Measurements from ENCODE around the gene TBC1D17.

Gene TBC1D17

DNA sequence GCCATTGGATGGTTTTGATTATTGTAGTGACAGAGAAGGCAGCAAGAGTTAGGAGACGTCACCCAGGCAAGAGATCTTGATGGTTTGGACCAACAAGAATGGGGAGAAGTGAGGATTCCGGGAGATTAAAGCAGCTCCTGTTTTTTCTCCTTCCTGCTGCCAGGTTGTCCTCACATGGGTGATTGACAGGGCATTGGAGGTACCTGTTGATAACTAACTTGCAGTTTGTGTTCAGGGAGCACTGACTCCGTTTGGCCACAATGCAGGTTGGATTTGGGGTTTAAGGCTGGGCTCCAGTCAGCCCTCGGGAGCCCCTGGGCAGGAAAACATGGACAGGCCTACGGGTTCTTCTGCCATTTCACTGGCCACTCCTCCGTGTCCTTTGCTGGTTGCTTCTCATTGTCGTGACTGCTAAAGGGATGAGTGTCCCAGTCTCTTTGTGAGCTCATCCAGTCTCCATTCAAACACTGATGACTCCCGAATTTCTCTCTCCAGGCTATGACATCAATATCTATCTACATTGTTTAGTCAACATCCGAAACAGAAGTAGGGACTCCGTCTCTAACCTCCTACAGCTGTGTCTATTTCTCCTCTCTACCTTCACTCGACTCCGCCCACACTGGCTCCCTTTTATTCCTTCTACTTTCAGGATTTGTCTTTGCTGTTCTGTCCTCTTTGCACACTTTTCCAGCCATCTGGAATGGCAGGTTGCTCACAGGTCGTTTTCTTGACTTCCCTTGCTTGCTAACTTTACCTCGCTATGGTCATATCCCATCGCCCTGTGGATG lies 27.9 kb upstream of the TBC1D17 start:
- no peak for DNase-seq

DNA sequence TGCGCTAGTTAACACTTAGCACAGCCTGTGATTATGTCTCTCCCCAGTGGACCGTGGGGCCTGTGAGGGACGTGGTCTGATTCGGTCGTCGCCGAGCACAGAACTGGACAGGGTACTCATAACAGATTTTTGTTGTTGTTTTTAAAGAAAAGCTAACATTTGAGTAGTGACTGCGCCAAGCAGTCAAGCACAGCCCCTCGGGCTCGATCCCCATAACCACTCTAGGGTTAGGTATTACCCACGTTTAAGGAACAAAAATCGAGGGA lies 27.3 kb upstream of the TBC1D17 start:
- no peak for DNase-seq

DNA sequence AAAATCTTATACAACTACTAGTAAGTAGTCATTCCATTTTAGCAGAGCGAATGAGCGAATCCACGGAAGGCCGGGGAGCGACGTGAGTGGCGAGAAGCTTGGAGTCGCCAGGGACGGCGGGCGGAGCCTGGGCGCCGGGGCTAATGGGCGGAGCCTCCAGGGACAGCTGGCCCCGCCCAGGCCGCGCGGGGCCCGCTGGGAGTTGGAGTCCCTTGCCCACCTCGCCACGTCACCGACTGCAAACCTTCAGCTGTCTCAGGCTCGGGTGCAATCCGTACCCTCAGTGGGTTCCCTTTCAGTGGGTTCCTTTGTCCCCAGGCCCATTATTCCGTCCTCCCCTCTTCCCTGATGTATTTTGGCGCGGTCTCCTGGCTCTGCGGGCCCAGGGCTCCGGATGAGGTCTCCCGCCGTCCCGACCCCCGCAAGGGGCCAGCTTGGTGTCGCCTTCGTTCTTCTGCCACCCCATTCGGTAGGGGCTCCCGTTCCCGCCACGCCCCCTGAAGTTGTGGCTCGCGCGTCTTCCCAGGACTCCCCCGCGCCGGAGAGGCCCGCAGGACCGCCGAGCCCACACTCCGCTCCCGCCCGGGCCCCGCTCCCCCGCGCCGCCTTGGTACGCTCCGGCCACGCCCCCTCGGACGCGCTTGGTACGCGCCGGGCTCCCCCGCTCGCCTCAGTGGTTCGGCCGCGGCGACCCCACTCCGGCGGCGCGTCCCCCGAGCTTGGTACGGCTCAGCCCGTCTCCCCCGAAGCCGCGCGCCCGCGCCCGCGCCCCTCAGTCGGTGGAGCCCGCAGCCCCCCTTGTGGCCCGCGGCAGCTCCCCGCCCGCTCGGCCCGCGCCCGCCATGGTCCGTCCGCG lies 26.8 kb upstream of the TBC1D17 start, which contains the start of gene PTOV1:
Gene PTOV1 (plus strand): TSS at position 673 of the 856 bp plus-strand sequence.
- DNase-seq: peak; percentile 93

DNA sequence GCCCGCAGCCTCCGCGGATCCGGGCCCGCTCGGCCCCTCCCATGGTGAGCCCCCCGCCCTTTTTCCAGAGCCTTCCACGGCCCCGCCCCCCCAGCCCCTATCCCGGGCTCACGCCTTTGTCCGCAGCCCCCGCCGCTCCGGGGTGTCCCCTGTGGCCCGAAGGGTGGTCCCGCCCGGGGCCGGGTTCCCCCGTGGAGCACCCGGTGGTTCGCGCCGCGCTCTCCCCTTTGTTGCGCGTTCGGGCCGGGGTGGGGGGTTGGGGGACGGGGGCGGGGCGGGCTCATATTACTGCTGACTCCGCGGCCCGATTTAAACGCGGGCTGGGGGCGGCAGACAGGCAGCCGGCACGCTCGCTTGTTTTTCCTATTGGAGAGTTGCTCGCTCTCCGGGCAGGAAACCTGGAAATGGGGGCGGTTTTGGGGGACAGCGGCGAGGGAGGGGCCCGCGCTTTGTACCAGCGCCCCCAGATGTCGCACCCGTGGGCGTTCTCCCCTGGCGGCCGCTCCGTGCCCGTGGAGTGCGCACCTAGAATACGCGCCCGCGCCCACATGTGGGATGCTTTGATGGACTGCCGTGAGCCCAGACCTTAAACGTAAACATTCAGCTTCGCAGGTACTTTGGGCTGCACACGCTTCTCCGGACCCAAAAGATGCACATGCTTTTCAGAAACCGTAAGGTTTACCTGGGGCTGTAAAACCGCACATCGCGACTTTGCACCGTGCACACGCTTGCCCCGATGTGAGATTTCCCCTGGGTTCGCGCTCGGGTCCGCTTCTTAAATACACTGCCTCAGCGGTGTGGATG lies 25.8 kb upstream of the TBC1D17 start:
- peak; percentile 45 for DNase-seq

DNA sequence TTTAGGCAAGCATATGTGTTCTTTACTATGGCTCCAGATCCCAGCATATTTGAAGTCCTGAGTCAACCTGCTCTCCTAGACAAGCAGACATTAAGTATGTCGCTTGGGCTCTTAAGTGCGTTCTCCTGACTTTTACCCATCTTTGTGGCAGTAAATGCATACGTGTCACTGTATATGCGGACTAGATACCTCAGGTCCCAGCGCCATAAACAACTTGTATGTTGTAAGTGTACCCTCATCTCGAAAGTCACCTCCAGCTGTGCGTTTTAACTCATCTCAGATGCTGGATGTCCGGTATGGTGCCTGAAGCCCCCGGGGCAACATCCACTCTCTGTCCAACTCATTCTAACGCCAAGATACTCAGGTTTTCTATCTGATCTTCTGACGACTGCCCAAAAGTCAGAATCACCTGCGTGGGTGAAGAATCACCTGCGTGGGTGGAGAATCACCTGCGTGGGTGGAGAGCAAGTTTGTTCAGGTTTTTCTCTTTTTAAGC lies 24.8 kb upstream of the TBC1D17 start:
- no peak for DNase-seq

DNA sequence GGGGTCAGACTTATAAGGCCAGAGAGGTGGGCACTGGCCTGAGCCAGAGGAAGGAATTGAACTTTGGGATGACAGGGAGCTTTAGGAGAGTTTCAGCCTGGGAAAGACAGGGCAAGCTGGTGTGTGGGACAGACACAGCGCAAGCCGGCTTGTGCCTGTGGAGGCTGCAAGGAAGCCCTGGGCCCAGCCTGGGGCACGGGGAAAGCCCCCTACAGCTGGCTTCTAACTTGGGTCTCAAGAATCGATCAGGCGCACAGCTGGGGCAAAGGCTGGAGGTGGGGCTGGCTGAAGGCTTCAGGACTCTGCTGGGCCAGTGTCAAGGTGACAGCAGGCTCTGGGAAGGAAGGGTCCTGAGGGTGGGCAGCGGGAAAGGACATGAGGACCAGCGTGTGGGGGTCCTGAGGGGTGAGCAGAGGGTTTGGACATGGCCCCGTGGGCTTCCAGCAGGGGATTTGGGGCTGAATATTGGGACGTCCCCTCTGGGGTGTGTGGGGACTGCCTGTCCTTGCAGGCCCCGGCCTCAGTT lies 23.6 kb upstream of the TBC1D17 start:
- DNase-seq: no peak

DNA sequence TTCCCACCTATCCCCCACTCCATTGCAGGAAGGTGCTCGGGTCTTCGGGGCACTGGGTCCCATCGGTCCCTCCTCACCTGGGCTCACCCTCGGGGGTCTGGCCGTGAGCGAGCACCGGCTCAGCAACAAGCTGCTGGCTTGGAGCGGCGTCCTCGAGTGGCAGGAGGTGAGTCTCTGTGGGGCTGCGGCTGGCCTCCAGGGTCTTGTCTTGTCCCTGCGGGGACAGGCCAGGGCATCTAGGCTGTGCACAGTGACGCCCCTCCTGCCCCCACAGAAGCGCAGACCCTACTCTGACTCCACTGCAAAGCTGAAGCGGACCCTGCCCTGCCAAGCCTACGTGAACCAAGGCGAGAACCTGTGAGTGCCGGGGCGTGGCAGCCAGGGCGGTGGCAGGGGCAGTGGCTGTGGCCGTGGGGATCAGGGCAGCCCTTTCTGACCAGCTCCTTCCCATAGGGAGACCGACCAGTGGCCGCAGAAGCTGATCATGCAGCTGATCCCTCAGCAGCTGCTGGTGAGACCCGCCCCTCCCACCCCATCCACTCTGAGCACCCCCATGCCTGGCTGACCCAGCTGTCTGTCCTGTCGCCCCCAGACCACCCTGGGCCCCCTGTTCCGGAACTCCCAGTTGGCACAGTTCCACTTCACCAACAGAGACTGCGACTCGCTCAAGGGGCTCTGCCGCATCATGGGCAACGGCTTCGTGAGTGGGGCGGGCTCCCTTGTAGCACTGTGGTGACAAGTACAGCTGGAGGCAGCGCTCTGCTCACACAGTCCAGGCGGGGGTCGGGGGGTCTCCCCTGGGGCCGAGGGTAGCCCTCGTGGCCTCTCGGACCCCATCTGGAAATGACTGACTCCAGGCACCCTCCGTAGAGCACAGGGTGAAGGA lies 22.9 kb upstream of the TBC1D17 start:
- DNase-seq: no peak

DNA sequence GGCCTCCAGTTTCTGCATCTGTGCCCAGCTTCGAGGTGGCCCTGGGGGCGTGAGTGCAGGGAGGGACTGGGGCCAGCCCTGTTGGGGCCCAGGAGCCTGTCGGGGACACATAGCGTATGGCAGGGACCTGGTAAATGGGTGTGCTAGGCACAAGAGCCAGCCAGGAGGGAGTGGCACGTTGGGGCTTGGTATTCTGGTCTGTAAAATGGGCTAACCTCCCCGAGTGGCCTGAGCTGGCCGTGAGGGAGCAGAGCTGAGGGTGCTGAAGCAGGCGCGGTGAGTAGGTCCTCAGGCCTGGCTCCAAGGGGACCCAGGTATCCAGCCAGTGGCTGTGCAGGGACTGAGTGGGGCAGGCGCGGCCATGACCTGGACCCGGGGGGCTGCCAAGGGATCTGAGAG lies 22.2 kb upstream of the TBC1D17 start:
- DNase-seq: no peak

DNA sequence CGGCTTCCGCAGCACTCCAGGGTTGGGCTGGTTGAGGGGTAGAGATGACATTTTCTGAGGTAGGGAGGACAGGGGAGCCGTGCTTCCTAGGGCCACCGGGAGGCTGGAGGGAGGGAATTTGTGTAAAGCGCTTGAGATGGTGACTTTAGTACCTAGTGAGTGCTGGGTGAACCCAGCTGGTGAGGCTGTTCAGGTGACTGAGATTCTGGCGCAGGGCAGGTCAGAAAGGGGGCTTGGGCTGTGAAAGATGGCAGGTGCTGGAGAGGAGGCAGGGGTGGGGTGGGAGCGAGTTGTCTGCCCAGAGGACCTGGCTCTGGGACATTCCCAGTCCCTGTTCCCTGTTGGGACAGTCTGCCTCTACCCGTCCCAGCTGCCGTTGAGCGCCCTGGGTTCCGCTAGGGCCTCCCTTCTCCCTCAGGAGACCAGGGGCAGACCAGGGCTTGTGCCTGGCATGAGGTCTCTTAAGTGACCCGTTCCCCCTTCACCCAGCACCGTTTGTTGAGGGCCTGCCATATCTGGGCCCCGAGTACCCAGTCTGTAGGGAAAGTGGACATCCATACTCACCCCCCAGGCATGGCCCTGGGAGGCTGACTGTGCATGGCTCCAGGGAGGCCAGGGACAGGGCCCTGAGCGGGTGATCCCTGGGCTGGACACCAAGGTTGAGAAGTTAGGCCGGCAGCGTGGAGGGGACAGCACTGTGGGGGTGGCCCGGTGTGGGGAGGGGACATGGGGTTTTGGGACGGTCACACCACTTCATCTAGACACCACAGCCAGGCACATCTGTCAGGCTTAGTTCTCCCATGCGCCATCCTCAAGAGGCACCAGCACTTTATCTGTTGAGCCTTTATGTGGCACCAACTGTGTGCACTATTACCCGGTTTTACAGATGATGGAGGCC lies 21.6 kb upstream of the TBC1D17 start:
- no peak for DNase-seq

DNA sequence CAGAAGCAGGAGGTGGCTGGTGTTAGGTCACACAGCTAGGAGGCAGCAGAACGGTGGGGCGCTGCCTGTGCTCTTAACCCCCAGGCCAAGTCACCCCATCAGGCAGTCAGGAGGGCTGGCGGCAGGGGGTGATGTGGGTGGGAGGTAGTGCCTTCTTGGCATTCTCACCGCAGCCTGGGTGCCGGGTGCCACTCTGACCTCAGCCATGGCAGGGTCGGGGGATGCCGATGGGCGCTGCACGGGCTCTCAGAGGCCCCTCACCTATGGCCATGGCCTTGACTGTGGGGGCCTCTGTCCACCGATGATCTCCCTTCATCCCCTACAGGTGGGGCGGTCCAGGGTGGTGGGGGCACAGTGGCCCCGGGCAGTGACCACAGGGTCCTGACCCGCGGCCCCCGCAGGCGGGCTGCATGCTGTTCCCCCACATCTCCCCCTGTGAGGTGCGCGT lies 20.9 kb upstream of the TBC1D17 start:
- no peak for DNase-seq

DNA sequence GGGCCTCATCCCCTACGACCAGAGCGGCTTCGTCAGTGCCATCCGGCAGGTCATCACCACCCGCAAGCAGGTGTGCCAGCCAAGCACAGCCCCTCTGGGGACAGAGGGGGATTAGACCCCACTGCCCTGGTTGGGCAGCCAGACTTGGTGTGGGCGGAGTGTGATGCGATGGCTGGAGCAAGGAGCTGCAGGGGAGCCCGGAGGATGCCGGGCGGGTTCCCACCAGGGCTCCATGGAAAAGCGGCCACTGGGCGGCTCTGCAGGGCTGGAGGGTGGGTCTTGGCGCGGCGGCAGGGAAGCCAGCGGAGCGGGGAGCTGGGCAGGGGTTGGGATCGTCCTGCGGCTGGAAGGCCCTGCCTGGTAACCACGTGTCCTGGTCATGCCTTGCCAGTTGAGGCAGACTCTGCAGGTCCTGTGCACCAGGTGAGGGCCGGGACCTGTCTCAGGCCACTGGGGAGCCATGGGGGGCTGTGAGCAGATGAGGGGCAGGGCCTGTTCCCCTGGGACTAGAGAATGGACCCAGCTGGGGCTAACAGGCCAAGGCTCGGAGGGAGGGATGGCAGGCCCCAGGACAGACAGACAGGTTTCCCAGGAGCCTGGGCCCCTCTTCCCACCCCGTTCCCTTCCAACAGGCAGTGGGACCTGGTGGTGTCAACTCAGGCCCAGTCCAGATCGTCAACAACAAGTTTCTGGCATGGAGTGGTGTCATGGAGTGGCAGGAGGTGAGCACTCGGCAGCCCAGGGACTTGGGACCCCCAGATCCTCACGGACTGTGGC lies 20.3 kb upstream of the TBC1D17 start:
- no peak for DNase-seq

DNA sequence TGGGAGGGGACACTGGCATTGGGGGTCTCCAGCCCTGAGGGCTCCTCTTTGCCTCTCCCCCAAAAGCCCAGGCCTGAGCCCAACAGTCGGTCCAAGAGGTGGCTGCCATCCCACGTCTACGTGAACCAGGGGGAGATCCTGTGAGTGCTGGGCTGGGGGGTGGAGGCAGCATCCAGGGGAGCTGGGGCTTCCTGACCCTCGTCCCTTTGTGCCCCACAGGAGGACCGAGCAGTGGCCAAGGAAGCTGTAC lies 19.7 kb upstream of the TBC1D17 start:
- DNase-seq: no peak

DNA sequence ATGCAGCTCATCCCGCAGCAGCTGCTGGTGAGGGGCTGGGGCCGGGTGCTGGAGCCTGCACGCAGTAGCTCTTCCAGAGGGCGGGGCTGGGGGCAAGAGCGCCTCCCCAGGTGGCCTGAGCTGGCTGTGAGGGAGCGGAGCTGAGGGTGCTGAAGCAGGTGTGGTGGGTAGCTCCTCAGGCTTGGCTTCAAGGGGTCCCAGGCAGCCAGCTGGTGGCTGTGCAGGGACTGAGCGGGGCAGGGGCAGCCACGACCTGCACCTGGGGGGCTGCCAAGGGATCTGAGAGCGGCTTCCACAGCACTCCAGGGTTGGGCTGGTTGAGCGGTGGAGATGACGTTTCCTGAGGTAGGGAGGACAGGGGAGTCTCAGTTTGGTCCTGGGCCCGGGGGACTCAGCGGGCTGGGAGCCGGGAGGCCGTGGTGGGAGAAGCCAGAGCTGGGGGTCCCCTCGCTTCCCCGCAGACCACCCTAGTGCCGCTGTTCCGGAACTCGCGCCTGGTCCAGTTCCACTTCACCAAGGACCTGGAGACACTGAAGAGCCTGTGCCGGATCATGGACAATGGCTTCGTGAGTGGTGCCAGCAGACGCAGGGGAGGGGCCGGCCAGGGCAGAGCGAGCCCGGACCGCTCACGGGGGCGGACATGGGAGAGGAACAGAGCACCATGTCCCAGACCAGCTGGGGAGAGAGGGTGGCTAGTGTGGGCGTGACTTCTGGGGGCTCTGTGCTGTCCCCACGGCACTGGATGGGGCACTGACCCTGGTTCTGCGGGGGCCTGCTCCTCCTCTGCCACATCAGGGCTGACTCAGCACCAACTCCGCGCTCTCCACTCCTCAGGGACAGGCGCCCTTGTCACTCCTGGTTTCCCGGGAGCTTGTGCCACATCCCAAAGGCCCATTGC lies 19.2 kb upstream of the TBC1D17 start:
- no peak for DNase-seq

DNA sequence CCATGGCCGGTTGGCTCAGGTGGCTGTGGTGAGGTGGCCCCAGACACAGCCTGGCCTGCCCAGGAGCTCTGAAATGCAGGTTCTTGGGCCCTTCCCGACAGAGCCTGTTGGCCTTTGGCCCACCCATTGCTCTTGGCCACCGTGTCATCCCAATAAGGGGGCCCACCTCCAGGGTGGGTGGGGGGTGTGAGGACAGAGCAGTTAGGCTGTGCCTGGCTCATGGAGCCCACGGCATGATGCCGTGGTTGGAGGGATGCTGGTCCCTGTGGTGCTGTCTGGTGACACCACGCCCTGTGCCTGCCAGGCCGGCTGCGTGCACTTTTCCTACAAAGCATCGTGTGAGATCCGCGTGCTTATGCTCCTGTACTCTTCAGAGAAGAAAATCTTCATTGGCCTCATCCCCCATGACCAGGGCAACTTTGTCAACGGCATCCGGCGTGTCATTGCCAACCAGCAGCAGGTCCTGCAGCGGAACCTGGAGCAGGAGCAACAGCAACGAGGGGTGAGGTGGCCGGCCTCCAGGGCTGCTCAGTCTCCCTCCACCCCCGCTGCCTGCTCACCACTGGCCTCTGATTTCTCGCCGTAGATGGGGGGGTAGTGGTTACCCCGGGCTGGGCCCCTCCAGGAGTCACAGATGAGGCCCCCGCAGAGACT lies 17.7 kb upstream of the TBC1D17 start:
- no peak for DNase-seq

DNA sequence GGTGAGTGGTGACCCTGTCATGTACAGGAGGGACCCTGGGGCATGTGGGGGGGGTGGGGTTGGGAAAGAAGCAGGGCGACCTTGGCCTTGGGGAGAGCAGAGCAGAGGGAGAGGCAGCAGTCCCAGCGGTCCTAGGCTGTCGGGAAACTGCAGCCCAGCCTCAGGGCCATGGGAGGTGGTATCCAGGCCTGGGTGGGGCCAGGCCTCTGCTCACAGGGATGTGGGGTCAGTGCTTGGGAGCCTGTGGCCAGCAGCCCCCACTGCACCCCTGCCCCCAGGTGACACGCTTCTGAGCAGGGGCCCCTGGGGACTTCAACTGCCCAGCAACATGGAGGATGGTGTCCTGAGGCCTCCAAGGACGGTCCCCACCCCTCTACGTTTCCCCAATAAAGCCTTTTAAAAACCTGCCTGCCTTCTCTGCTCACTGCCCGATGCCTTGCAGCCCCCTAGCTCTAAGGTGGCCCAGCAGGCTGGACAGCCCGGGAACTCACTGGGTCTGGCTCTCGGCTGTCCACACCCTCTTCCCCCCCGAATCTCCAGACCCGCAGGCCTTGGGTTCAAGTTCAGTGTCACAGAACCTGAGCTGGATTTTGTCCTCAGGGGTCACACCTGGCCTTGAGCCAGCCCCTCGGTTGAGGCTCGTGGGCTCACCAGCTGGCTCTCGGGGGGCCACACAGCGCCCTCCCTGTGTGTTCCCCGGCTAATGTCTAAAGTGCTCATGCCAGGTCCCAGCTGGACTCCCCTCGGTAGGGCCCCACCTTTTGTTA lies 17.0 kb upstream of the TBC1D17 start:
- no peak for DNase-seq

DNA sequence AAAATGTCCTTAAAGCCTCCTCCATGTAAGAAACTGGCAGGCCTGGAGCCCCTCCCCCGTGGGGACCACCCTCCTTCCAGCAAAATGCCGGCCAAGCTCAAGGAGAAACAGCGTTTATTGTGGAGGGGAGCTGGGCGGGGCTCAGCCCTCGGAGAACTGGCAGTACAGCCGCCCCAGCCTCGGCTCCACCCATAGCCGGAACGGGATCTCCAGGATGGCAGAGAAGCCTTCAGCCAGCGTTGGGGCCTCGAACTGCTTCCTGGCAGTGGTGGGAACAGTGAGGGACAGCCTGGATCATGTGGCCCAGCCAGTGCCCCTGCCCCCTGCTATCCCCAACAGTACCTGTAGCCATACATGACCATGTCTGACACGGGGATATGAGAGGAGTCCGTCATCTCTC lies 16.4 kb upstream of the TBC1D17 start:
- peak; percentile 35 for DNase-seq

DNA sequence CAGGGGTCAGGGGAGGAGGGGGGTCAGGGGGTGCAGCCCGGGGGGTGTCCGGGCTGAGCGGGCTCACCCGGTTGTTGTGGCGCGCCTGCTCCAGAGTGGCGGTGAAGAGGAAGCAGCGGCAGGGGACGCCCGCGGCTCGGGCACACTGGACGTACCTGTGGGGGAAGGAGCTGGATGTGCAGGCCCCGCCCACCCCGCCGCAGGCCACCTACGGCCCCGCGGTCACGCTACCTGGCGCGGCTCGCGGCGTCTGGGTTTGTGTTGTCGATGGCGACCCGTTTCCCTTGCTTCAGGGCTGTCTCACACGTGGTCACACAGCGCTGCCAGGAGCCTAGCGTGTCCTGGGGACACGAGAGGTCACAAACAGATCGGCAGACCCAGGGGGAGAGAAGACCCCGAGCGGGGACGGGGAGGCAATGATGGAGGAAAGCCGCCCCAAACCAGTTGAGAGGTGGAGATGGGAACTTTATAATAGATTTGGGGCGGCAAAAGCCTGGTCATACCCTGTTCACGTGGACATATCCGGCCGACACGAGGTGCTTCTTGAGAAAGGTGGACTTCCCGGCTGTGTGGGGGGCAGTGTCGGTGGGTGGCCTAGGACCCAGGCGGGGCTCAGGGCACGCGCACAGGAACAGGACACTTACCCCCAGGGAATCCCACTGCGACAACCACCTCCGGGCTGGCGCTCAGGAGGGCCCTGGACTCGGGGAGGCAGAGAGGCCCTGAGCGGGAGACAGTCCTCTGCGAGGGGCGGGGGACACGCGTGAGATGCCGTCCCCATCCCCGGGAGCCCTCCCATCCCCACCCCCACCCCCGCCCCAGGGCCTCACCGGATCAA lies 15.7 kb upstream of the TBC1D17 start:
- DNase-seq: no peak
